Spinal cord (tissue), 10 donors: ENCODE results near the gene CTXN2. TPM values are rescaled to one million over a fixed set of nuclear protein-coding genes. Genes with fewer than 3 reads are reported as not detected.

Source experiments
- DNase-seq, 6 donors: peaks; one replicate each; pipeline versions ENCODE4 v3.0.0 to v3.0.0-alpha.2; 2013 to 2015; ENCODE audit warnings: low spot score in 6 of 6, low read depth in 4 of 6
- H3K27ac ChIP-seq: one replicate; pipeline ENCODE4 v1.5.1; 2013; ENCODE audit warnings: low read depth, low read length, control low read depth
- H3K27me3 ChIP-seq: one replicate; pipeline ENCODE4 v1.6.1; 2013; ENCODE audit warnings: low read length; ENCODE audit not compliant: control insufficient read depth, insufficient read depth
- H3K36me3 ChIP-seq: one replicate; pipeline ENCODE4 v1.6.1; 2013; ENCODE audit warnings: low read length; ENCODE audit not compliant: control insufficient read depth, insufficient read depth
- H3K4me1 ChIP-seq: one replicate; pipeline ENCODE4 v1.6.1; 2013; ENCODE audit warnings: low read length; ENCODE audit not compliant: control insufficient read depth, insufficient read depth
- H3K4me3 ChIP-seq: one replicate; pipeline ENCODE4 v1.5.1; 2013; ENCODE audit warnings: low read depth, low read length, control low read depth
- H3K9me3 ChIP-seq: one replicate; pipeline ENCODE4 v1.6.1; 2013; ENCODE audit warnings: low read length; ENCODE audit not compliant: control insufficient read depth, insufficient read depth
- WGBS: methylation state at CpG from one replicate; pipeline ENCODE4 v1.1.5; 2013; ENCODE audit warnings: missing lambda C conversion rate; ENCODE audit not compliant: insufficient coverage; 5-methylcytosine and 5-hydroxymethylcytosine counted together
- polyA plus RNA-seq, 2 donors: library from polyadenylated mRNA; unstranded; fragments of 120-200 nt; gene quantifications; one replicate each; pipeline ENCODE4 v1.2.1, GENCODE V29; 2013; ENCODE audit not compliant: insufficient read length in 2 of 2
- total RNA-seq, 2 donors: library from RNA; depleted of rRNA in 1 of 2; stranded (reverse); fragments of 120-200 nt in 1 of 2; fragments of >200 nt in 1 of 2; gene quantifications; one replicate each; pipeline versions ENCODE4 v1.2.3 to v1.2.4, GENCODE V29; 2013 to 2014
- donor health status: healthy.

CTXN2 gene
- total and polyA plus RNA-seq, 4 donors: 0.77 to 2.0 (median 1.1) TPM

DNA sequence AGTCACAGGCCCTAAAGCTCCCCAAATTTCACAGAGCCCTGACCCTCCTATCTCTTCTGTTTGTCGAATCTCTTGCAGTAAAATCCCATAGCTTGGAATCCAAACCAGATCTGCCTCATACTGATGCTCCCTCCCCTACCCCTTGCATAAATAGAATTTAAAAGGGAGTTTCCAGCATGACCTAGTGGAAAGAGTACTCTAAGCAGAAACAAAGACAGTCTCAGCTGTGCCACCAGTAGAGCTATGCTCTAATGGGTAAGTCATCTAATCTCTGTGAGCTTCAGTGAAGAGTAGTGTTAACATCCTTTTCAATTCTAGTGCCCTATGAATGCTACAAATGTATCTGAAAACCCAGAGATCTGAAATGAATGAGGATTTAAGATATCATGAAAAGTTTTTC lies 10.6 kb downstream of the CTXN2 start:
- Histone ChIP-seq H3K27me3 (no peaks in the 10 kb centered on the region), H3K27ac (no peak overlapping the region), H3K36me3 (no peaks in the 10 kb centered on the region), H3K9me3 (no peaks in the 10 kb centered on the region), H3K4me3 (no peak overlapping the region), H3K4me1 (no peaks in the 10 kb centered on the region)
- 71% methylated on average over 1 of the region's 1 CpG for WGBS
- no peak for DNase-seq

DNA sequence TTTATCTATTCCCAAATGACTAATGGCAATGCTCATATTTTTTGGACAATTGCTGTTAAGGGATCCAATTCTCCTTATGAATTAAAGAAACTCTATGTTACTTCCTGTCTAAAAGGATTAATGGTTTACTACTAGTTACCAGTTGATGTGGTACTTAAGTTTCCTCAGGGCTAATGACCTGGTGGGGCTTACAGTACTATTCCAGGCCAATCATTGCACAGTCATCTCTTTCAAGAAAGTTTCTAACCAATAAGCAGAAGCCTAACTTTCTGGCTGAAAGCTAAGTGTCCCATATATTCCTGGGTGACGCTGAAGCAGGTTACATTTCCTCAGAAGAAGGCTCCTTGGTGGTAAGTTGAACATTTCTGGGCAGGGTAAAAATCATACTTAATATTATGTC lies 14.5 kb downstream of the CTXN2 start, which contains the start of gene SLC12A1:
TSS of gene SLC12A1 (plus strand) at position 322 of the 400 bp plus-strand sequence. CDS start 1,418 bp downstream, outside the sequence.
- no peaks in the 10 kb centered on the region for H3K9me3 ChIP-seq
- no peak within 1 kb of the TSS for H3K4me3 ChIP-seq
- H3K4me1 ChIP-seq: no peaks in the 10 kb centered on the region
- no peaks in the 10 kb centered on the region for H3K27me3 ChIP-seq
- H3K27ac ChIP-seq: no peak within 1 kb of the TSS
- H3K36me3 ChIP-seq: no peaks in the 10 kb centered on the region
- no CpG with 5 or more reads among the region's 1 CpG for WGBS
- no peak for DNase-seq

DNA sequence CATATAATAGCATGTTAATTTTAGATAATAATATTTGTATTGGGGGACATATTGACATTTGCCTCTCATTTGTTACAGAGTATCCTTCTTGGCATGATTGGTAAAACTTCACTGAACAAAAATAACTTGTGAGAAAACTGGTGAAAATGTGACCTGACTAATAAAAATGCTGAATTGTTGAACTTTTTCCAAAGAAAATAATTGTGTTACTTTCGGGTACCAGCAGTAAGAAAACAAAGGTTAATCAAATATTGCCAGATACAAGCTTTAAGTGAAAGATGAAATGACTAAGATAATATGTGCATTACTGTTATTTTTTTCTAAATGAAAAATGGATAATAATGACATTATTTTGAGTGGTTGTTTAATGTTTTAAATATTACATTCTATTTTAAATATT lies 29.8 kb downstream of the CTXN2 start:
- no peaks in the 10 kb centered on the region for H3K4me1 ChIP-seq
- H3K9me3 ChIP-seq: no peaks in the 10 kb centered on the region
- WGBS: no CpG with 5 or more reads among the region's 1 CpG
- no peak overlapping the region for H3K4me3 ChIP-seq
- H3K27ac ChIP-seq: no peak overlapping the region
- H3K27me3 ChIP-seq: no peaks in the 10 kb centered on the region
- DNase-seq: no peak
- H3K36me3 ChIP-seq: no peaks in the 10 kb centered on the region

DNA sequence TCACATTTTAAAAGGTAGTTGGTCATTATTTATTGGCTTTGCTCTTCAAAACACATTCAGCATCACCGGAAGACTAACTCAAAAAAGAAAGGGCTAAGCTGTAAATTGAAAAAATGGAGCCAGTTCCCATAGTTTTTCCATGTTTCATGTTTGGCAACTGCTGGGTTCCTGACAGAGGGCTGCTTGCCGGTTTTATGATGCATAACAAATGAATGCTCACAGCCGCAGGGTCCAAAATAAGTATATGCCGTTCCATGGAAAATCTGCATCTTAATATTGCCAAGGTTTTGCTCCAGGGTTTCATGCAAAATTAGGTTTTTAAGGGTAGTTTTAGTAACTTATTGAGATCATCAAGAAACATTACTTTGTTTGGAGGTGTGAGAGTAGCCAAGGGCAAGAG lies 30.4 kb downstream of the CTXN2 start:
- Histone ChIP-seq H3K27me3 (no peaks in the 10 kb centered on the region), H3K4me1 (no peaks in the 10 kb centered on the region), H3K9me3 (no peaks in the 10 kb centered on the region), H3K4me3 (no peak overlapping the region), H3K27ac (no peak overlapping the region), H3K36me3 (no peaks in the 10 kb centered on the region)
- 35% methylated on average over 3 of the region's 4 CpGs for WGBS
- DNase-seq: peak in 2 of 6 donors; percentile 17 to 74

DNA sequence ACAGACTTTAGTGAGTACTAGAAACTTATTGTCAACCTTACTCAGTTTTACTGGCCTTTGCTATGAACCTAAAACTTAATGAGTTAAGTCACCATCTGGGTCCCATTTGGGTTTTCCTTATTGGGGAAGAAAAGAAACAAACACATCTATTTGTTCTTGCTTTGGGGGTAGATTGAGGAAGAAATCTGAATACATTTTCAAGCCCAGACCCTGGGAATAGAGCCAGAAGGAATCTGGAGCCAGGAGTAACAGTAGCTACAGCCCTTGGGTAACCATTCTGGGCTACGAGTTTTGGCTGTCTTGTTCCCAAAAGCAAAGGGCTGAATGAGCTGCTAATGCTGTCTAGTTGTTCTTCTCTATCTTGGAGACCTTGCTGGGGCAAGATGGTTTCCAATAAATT lies 31.2 kb downstream of the CTXN2 start:
- 38% methylated on average over 1 of the region's 1 CpG for WGBS

DNA sequence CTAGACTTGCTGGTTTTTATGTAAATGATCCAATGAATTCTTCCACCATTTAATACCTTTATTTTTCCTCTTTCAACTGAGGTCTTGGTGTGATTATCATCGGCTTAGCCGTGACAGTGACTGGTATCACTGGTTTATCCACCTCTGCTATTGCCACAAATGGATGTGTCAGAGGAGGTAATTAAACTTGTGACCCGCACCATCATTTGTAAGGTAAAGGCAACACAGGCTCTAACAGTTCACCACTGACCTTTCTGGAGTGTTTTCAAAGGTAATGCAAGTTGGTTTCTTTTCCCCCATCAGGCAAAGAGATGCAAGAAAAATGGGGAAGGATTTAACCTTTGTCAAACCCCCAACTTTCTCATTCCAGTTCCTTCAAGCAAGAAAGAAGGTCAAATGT lies 34.3 kb downstream of the CTXN2 start:
- no peak overlapping the region for H3K27ac ChIP-seq
- DNase-seq: no peak
- no peaks in the 10 kb centered on the region for H3K4me1 ChIP-seq
- H3K9me3 ChIP-seq: no peaks in the 10 kb centered on the region
- no peaks in the 10 kb centered on the region for H3K36me3 ChIP-seq
- no CpG with 5 or more reads among the region's 3 CpGs for WGBS
- no peaks in the 10 kb centered on the region for H3K27me3 ChIP-seq
- H3K4me3 ChIP-seq: no peak overlapping the region

More for the DNA sequence above, 31.2 kb downstream of the CTXN2 start:
- Histone ChIP-seq H3K27me3 (no peaks in the 10 kb centered on the region), H3K4me3 (no peak overlapping the region), H3K4me1 (no peaks in the 10 kb centered on the region), H3K27ac (no peak overlapping the region), H3K36me3 (no peaks in the 10 kb centered on the region), H3K9me3 (no peaks in the 10 kb centered on the region)
- peak in 1 of 6 donors; percentile 33 for DNase-seq

DNA sequence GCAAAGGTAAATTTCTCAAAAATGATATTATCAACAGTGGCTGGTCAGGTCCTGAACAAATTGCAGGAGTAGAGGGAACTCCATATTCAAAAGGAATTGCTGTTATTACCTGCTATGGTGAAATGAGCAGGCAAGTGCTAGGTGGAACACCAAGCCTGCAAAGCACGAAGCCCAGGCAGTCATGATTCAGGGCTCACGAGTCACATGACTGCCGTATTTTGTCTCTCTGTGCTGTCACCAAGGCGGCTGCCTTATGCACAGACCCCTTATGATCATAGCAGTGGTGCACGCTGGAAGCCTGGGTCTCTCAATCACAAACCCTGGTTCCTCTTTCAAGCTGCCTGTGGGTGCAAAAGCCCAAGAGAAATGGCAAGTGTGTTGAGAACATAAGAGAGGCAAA lies 39.0 kb downstream of the CTXN2 start:
- Histone ChIP-seq H3K4me3 (no peak overlapping the region), H3K9me3 (no peaks in the 10 kb centered on the region), H3K27ac (no peak overlapping the region), H3K27me3 (no peaks in the 10 kb centered on the region), H3K4me1 (no peaks in the 10 kb centered on the region), H3K36me3 (no peaks in the 10 kb centered on the region)
- 85% methylated on average over 4 of the region's 5 CpGs for WGBS
- DNase-seq: no peak

DNA sequence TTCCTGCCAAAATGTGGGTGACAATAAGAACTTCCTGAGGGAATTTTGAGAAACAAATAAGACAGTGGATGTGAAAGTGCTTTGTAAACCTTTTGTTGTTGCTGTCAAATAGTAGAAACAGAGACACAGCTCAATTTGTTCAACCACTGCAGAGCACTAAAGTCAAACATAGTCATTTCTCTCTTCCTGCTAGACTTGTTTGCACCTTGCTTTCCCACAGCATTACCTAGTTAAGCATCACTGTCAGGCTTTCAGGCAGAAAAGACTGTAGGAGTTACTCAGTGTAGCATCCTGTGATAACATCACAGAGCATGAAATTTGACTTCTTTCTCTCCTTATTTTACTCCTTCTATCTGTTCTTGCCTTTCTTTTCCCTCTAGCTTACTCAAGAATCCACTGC lies 41.8 kb downstream of the CTXN2 start:
- Histone ChIP-seq H3K4me3 (no peak overlapping the region), H3K27me3 (no peaks in the 10 kb centered on the region), H3K36me3 (no peaks in the 10 kb centered on the region), H3K27ac (no peak overlapping the region), H3K4me1 (no peaks in the 10 kb centered on the region), H3K9me3 (no peaks in the 10 kb centered on the region)
- no peak for DNase-seq

DNA sequence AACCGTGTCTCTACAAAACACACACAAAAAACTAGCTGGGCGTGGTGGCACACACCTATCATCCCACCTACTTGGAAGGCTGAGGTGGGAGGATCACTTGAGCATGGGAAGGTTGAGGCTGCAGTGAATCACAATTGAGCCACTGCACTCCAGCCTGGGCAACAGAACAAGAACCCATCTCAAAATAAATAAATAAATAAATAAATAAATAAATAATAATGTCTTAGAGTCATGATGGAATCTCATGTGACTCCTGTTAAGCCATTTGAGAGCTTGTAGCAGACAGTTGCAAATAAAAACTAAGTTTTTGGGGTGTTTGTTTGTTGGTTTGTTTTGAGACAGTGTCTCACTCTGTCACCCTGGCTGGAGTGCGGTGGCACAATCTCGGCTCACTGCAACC lies 47.9 kb downstream of the CTXN2 start:
- no peak overlapping the region for H3K4me3 ChIP-seq
- DNase-seq: no peak
- no peaks in the 10 kb centered on the region for H3K4me1 ChIP-seq
- H3K27ac ChIP-seq: no peak overlapping the region
- no peaks in the 10 kb centered on the region for H3K27me3 ChIP-seq
- H3K36me3 ChIP-seq: no peaks in the 10 kb centered on the region
- H3K9me3 ChIP-seq: no peaks in the 10 kb centered on the region
- WGBS: 100% methylated on average over 2 of the region's 4 CpGs

DNA sequence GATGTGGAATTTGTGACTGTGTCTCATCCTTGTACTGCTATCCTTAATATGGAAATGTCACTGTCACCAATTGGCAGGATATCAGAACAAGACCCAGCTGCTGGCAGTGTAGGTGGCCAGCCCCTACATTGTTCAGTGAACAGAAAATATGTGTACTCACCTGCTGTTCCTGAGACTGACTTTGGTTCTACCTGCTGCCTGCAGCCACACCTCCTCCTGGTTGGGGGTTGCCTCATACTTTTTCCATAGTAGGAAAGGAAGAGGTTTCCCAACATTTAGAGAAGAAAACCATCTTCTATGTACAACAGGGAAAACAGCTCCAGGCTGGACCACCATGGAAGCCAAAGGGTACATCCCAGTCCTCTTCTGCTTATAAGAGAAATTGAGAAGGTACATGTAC lies 50.5 kb downstream of the CTXN2 start:
- H3K27me3 ChIP-seq: no peaks in the 10 kb centered on the region
- H3K4me1 ChIP-seq: no peaks in the 10 kb centered on the region
- H3K27ac ChIP-seq: no peak overlapping the region

More for the DNA sequence above, 50.5 kb downstream of the CTXN2 start:
- DNase-seq: no peak
- H3K4me3 ChIP-seq: no peak overlapping the region
- no peaks in the 10 kb centered on the region for H3K36me3 ChIP-seq
- no peaks in the 10 kb centered on the region for H3K9me3 ChIP-seq
